ENCODE measurements around the gene ZG16B.

Gene ZG16B

GRCh38 chr16:2867661-2867986, 37.5 kb downstream of the ZG16B start:
- no peak for DNase-seq (ENCODE audit: low read depth in 2 of 2)

GRCh38 chr16:2867987-2868789, 38.1 kb downstream of the ZG16B start:
- DNase-seq (ENCODE audit: low read depth in 2 of 2): peak; percentile 93 to 96

DNA sequence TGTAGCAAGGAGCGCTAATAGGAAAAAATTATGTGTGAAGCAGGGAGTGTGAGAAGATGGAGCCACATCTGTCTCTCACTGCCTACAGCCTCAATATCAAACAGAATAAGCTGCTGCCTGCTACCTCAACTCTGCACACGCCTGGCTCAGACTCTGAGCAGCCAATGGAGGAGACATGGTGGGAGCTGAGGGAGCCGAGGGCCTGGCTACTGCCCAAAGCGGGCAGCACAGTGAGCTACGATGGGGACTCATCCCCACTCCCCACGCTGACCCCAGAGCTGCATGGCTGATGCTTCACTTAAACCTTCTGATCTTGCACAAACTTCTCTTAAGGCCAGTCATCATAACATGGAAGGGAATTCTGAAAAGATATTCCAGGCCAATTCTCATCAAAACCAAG, 41.8 kb downstream of the ZG16B start:
- DNase-seq (ENCODE audit: low read depth in 2 of 2): no peak

DNA sequence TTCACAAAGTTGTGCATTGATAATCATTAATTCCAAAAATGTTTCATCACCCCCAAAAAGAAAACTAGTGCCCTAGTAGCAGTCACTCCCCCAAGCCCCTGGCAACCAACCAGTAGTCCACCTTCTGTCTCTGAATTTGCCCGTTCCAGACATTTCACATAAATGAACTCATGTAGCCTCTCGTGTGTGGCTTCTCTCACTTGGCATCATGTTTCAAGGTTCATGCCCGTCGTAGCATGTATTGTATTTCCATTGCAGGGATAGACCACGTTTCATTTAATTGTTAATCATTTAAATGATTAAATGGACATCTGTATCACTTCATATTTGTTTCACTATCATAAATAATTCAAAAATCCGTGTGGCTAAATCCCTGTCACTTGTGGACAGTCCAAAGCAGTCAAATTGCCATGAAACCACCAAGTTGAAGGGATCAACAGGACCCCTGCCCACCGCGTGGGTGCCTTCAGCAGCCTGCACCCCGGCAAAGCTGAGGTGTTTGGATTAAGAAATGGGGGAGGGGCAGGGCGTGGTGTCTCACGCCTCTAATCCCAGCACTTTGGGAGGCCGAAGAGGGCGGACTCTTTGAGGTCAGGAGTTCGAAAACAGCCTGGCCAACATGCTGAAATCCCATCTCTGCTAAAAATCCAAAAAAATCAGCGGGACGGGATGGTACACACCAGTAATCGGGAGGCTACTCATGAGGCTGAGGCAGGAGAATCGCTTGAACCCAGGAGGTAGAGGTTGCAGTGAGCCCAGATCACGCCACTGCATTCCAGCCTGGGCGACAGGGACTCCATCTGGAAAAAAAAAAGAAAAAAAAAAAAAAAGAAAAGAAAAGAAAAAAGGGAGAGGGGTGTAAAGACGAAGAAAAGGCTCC, 44.2 kb downstream of the ZG16B start:
- no peak for DNase-seq (ENCODE audit: low read depth in 2 of 2)

DNA sequence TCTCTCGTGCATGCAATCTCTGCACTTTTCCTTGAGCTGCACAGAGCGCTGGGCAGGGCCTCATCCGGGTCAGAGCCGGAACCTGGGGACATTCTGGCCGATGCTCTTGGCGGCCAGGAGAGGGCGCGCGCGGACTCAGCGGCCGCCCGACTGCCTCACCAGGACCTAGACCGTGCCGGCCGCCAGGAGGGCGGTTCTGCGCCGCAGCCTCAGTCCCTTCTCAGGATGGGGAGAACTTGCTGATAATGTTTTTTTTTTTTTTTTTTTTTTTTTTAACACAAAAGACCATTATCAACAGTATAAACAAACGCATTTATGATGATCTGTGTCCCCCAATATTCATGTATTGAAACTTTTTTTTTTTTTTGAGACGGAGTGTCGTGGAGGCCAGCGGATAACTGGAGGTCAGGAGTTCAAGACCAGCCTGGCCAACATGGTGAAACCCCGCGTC, 44.8 kb downstream of the ZG16B start:
- DNase-seq (ENCODE audit: low read depth in 2 of 2): peak; percentile 41 to 60

GRCh38 chr16:2879854-2880508, 49.9 kb downstream of the ZG16B start:
- no peak for DNase-seq (ENCODE audit: low read depth in 2 of 2)
